IMR-90 (cell line): ENCODE measurements around the gene TMEM131L. TPM values are rescaled to one million over a fixed set of nuclear protein-coding genes. Genes with fewer than 3 reads are reported as not detected.

Experiments
- ATAC-seq: fragments of 200-7000 bp; cut with Tn5 transposase; 2 replicates; pipeline ENCODE4 v1.9.1; 2020; ENCODE audit warnings: low read depth, mild to moderate bottlenecking, moderate library complexity
- BruUV-seq: library from RNA; stranded (reverse); fragments of 400-500 nt; replicated peaks from 2 replicates; lab custom pipeline; 2021; lab: Mats Ljungman, UMichigan
- CTCF ChIA-PET: fragments of 300-600 bp; formaldehyde crosslinking; extraction: SDS; loops from one replicate; lab custom pipeline; 2021; ENCODE audit warnings: antibody characterized with exemption; lab: Yijun Ruan, JAX
- POLR2A ChIA-PET: fragments of 300-600 bp; sonication (Branson Sonifier 250); formaldehyde crosslinking; loops from one replicate; lab custom pipeline; 2022; ENCODE audit warnings: antibody characterized with exemption; ENCODE audit not compliant: unreplicated experiment; lab: Charles Lee
- DNase-seq: peaks from one replicate; pipeline ENCODE4 v3.0.0; 2013
- H2AFZ ChIP-seq: replicated peaks from 2 replicates; pipeline ENCODE3; 2013; ENCODE audit warnings: low read length, mild to moderate bottlenecking; ENCODE audit not compliant: poor library complexity
- H2AK5ac ChIP-seq: 2 replicates; pipeline ENCODE4 v1.6.1; 2013; ENCODE audit warnings: low read depth, low read length, inconsistent platforms
- H2AK9ac ChIP-seq: replicated peaks from 2 replicates; pipeline ENCODE3; 2013; ENCODE audit warnings: mild to moderate bottlenecking, low read depth, low read length, moderate library complexity; ENCODE audit not compliant: poor library complexity
- H2BK120ac ChIP-seq: 2 replicates; pipeline ENCODE4 v1.6.1; 2013; ENCODE audit warnings: low read depth, low read length, inconsistent platforms
- H2BK15ac ChIP-seq: 3 replicates; pipeline ENCODE4 v1.6.1; 2013; ENCODE audit warnings: low read depth, low read length, inconsistent platforms
- H2BK20ac ChIP-seq: 2 replicates; pipeline ENCODE4 v1.6.1; 2013; ENCODE audit warnings: low read depth, mild to moderate bottlenecking, inconsistent platforms, low read length, moderate library complexity
- H2BK5ac ChIP-seq: 2 replicates; pipeline ENCODE4 v1.6.1; 2013; ENCODE audit warnings: mild to moderate bottlenecking, low read depth, low read length, inconsistent platforms; ENCODE audit not compliant: poor library complexity, severe bottlenecking
- H3K14ac ChIP-seq: replicated peaks from 2 replicates; pipeline ENCODE4 v1.6.1; 2013; ENCODE audit warnings: low read depth, low read length, inconsistent platforms
- H3K18ac ChIP-seq: 2 replicates; pipeline ENCODE4 v1.6.1; 2013; ENCODE audit warnings: low read depth, low read length, control low read depth
- H3K23ac ChIP-seq: 2 replicates; pipeline ENCODE4 v1.6.1; 2013; ENCODE audit warnings: low read depth, low read length, inconsistent platforms
- H3K27ac ChIP-seq: 2 replicates; pipeline ENCODE4 v1.5.1; 2013; ENCODE audit warnings: mild to moderate bottlenecking, control low read depth, low read length; ENCODE audit not compliant: insufficient read depth
- H3K27me3 ChIP-seq: 2 replicates; pipeline ENCODE4 v1.6.1; 2013; ENCODE audit warnings: low read length; ENCODE audit not compliant: control insufficient read depth, insufficient read depth
- H3K36me3 ChIP-seq: 2 replicates; pipeline ENCODE4 v1.6.1; 2013; ENCODE audit warnings: low read length, mixed read lengths; ENCODE audit not compliant: control insufficient read depth, insufficient read depth
- H3K4ac ChIP-seq: 2 replicates; pipeline ENCODE4 v1.6.1; 2013; ENCODE audit warnings: low read depth, low read length, inconsistent platforms
- H3K4me1 ChIP-seq: 2 replicates; pipeline ENCODE4 v1.6.1; 2013; ENCODE audit warnings: low read length, mixed read lengths; ENCODE audit not compliant: control insufficient read depth, insufficient read depth
- H3K4me2 ChIP-seq: 2 replicates; pipeline ENCODE4 v1.6.1; 2013; ENCODE audit warnings: low read depth, mild to moderate bottlenecking, control low read depth, low read length, moderate library complexity
- H3K4me3 ChIP-seq: 2 replicates; pipeline ENCODE4 v1.5.1; 2013; ENCODE audit warnings: low read depth, mild to moderate bottlenecking, control low read depth, low read length, moderate library complexity; ENCODE audit not compliant: insufficient read depth
- H3K56ac ChIP-seq: 2 replicates; pipeline ENCODE4 v1.6.1; 2013; ENCODE audit warnings: low read length, inconsistent platforms; ENCODE audit not compliant: insufficient read depth; ENCODE audit errors: extremely low read depth
- H3K79me1 ChIP-seq, 2 experiments: 2 replicates each; pipeline ENCODE4 v1.6.1; 2013; ENCODE audit warnings: low read length in 2 of 2, inconsistent platforms in 1 of 2, low read depth in 1 of 2
- H3K9ac ChIP-seq: 2 replicates; pipeline ENCODE4 v1.6.1; 2013; ENCODE audit warnings: low read depth, low read length, control low read depth
- H3K9me1 ChIP-seq: 2 replicates; pipeline ENCODE4 v1.6.1; 2013; ENCODE audit warnings: low read length, inconsistent platforms; ENCODE audit not compliant: insufficient read depth
- H3K9me3 ChIP-seq: 2 replicates; pipeline ENCODE4 v1.6.1; 2013; ENCODE audit warnings: low read length; ENCODE audit not compliant: control insufficient read depth, insufficient read depth
- H4K20me1 ChIP-seq: 2 replicates; pipeline ENCODE4 v1.6.1; 2013; ENCODE audit warnings: low read length, inconsistent platforms; ENCODE audit not compliant: insufficient read depth
- H4K5ac ChIP-seq: 2 replicates; pipeline ENCODE4 v1.6.1; 2013; ENCODE audit warnings: mild to moderate bottlenecking, low read depth, low read length, control low read depth
- H4K8ac ChIP-seq, 2 experiments: 2 replicates each; pipeline ENCODE4 v1.6.1; 2013; ENCODE audit warnings: low read depth in 2 of 2, low read length in 2 of 2, control low read depth in 1 of 2, inconsistent platforms in 1 of 2
- H4K91ac ChIP-seq: 2 replicates; pipeline ENCODE4 v1.6.1; 2013; ENCODE audit warnings: low read depth, low read length, inconsistent platforms; ENCODE audit not compliant: insufficient read depth
- BHLHE40 ChIP-seq: fragments of 150-350 bp; IDR thresholded peaks from 2 replicates; pipeline ENCODE4 v1.6.1; 2016; ENCODE audit warnings: mild to moderate bottlenecking, low read depth, low read length
- CEBPB ChIP-seq: IDR thresholded peaks from 2 replicates; pipeline ENCODE4 v1.6.1; 2012; ENCODE audit warnings: low read depth, low read length, improper control_type of control experiment
- CTCF ChIP-seq: conservative IDR thresholded peaks from 2 replicates; pipeline ENCODE4 v1.5.1; 2012; ENCODE audit warnings: mild to moderate bottlenecking, low read depth, low read length, improper control_type of control experiment
- ELK1 ChIP-seq: fragments of 150-350 bp; IDR thresholded peaks from 2 replicates; pipeline ENCODE4 v1.6.1; 2016; ENCODE audit warnings: low read depth, mild to moderate bottlenecking, low read length, moderate library complexity, borderline replicate concordance
- FOS ChIP-seq: fragments of 150-350 bp; IDR thresholded peaks from 2 replicates; pipeline ENCODE4 v1.6.1; 2016; ENCODE audit warnings: low read depth, low read length
- MAZ ChIP-seq: IDR thresholded peaks from 2 replicates; pipeline ENCODE4 v1.6.1; 2012; ENCODE audit warnings: low read depth, mild to moderate bottlenecking, low read length, improper control_type of control experiment, moderate library complexity, borderline replicate concordance
- MXI1 ChIP-seq: IDR thresholded peaks from 2 replicates; pipeline ENCODE4 v1.6.1; 2012; ENCODE audit warnings: low read depth, mild to moderate bottlenecking, low read length, moderate library complexity, borderline replicate concordance
- NFE2L2 ChIP-seq: fragments of 150-350 bp; IDR thresholded peaks from 2 replicates; pipeline ENCODE4 v1.6.1; 2016; ENCODE audit warnings: low read depth, mild to moderate bottlenecking, low read length
- POLR2A ChIP-seq: IDR thresholded peaks from 2 replicates; pipeline ENCODE4 v1.6.1; 2012; ENCODE audit warnings: mild to moderate bottlenecking, low read depth, low read length
- RAD21 ChIP-seq: IDR thresholded peaks from 2 replicates; pipeline ENCODE4 v1.6.1; 2012; ENCODE audit warnings: low read length, improper control_type of control experiment
- RCOR1 ChIP-seq: IDR thresholded peaks from 2 replicates; pipeline ENCODE4 v1.6.1; 2012; ENCODE audit warnings: mild to moderate bottlenecking, low read length, improper control_type of control experiment; ENCODE audit not compliant: insufficient replicate concordance
- RFX5 ChIP-seq: IDR thresholded peaks from 2 replicates; pipeline ENCODE4 v1.8.0; 2012; ENCODE audit warnings: low read depth, mild to moderate bottlenecking, low read length, moderate library complexity
- SMC3 ChIP-seq: fragments of 150-350 bp; IDR thresholded peaks from 2 replicates; pipeline ENCODE4 v1.6.1; 2016; ENCODE audit warnings: low read depth, mild to moderate bottlenecking, antibody characterized with exemption, low read length, moderate library complexity
- USF2 ChIP-seq: fragments of 150-350 bp; IDR thresholded peaks from 2 replicates; pipeline ENCODE4 v1.6.1; 2017; ENCODE audit warnings: mild to moderate bottlenecking, antibody characterized with exemption, low read length, low read depth
- WGBS, 2 experiments: methylation state at CpG; one replicate each; pipeline versions ENCODE4 v1.1.5 to v1.1.7; 2013; ENCODE audit warnings: missing lambda C conversion rate in 2 of 2; ENCODE audit not compliant: insufficient read length in 1 of 2; ENCODE audit errors: extremely low coverage in 2 of 2; 5-methylcytosine and 5-hydroxymethylcytosine counted together
- dilution Hi-C: fragments of 300-500 bp; cut with HindIII; formaldehyde crosslinking; loops from one replicate; pipeline ENCODE4 v1.14.3; 2018; ENCODE audit warnings: low sequenced_read_pairs; ENCODE audit not compliant: unreplicated experiment
- in situ Hi-C: fragments of 300-500 bp; cut with MboI; formaldehyde crosslinking; loops from 3 replicates; pipeline ENCODE4 v1.14.3; 2019; ENCODE audit warnings: low sequenced_read_pairs, inconsistent platforms, mixed read lengths
- intact Hi-C: fragments of 100-400 bp; cut with micrococcal nuclease; formaldehyde crosslinking; loops from 2 replicates; pipeline ENCODE4 v1.10.0; 2022
- polyA plus RNA-seq, 3 experiments: library from polyadenylated mRNA; depleted of rRNA; stranded (reverse); fragments of >200 nt; gene quantifications; 2 replicates each; pipeline ENCODE4 v1.2.3, GENCODE V29; 2012; ENCODE audit warnings: low replicate concordance in 1 of 3
- total RNA-seq: library from RNA; depleted of rRNA; stranded (reverse); fragments of >200 nt; gene quantifications from 2 replicates; pipeline ENCODE4 v1.2.3, GENCODE V29; 2012

Gene TMEM131L
- total and polyA plus RNA-seq, 2 of the 4 experiments (the other 2 are of a cell fraction), result 8.4 to 23.8 TPM

- Histone ChIP-seq H4K5ac (no peak overlapping the region), H3K4me1 (no peaks in the 10 kb centered on the region; the same call in 1 of the 2 replicates), H3K4me3 (no peak overlapping the region), H3K4ac (0 out of 2 replicates have a peak overlapping the region, but pooled peaks have one; percentile 10), H4K20me1 (no peaks in the 10 kb centered on the region), H3K36me3 (no peaks in the 10 kb centered on the region), H3K27ac (no peak overlapping the region), H4K91ac (0 out of 2 replicates have a peak overlapping the region, but pooled peaks have one; percentile 7), H2BK120ac (no peak overlapping the region), H3K9me3 (no peaks in the 10 kb centered on the region), H2AK5ac (no peak overlapping the region), H3K27me3 (no peaks in the 10 kb centered on the region), H3K79me1 (no peaks in the 10 kb centered on the region), H3K9ac (no peak overlapping the region), H2AFZ (peak overlapping the region; percentile 17), H3K14ac (no peak overlapping the region), H2AK9ac (peak overlapping the region; percentile 29), H3K23ac (no peak overlapping the region), H2BK15ac (no peak overlapping the region), H3K9me1 (no peaks in the 10 kb centered on the region), H2BK5ac (no peak overlapping the region), H4K8ac (peak overlapping the region in 1 of 2 experiments; percentile 58; a peak in 2 of 4 replicates), H3K4me2 (no peak overlapping the region), H3K18ac (no peak overlapping the region), H2BK20ac (no peak overlapping the region), H3K56ac (no peak overlapping the region)
- DNase-seq (no peak), ATAC-seq (no peak)
- ChIA-PET POLR2A (no interaction called here), CTCF (interaction anchor here (0.7 kb wide), 1 partner anchor 75 kb away, joined by 3 read pairs; no protein-coding TSS in a partner anchor)
- TF ChIP-seq FOS (no peak), USF2 (no peak), MXI1 (no peak), MAZ (no peak), BHLHE40 (no peak), RCOR1 (no peak), CEBPB (no peak), RAD21 (no peak), RFX5 (no peak), ELK1 (no peak), NFE2L2 (no peak), POLR2A (no peak), SMC3 (no peak), CTCF (no peak)
- dilution Hi-C loops, result no loop called here
- in situ Hi-C loops, result no loop called here
- no CpG with 5 or more reads among the region's 5 CpGs for WGBS, 2 experiments
- no TSS peak for BruUV-seq
- intact Hi-C loops, result no loop called here
These were observed 47.1 kb upstream of the TMEM131L start for GRCh38 chr4:153419029-153419428.
